ENCODE data around the gene VIM.
"Not testable (repeated sequence)": the region's sequence is repeated elsewhere in the genome, so short reads cannot be mapped to it uniquely, and the experiment has no call there.

VIM gene

GRCh38 chr10:17248964-17249363 is 20.9 kb downstream of the VIM start:
- H3K4me3 ChIP-seq (ENCODE audit: low read depth, low read length) = no peak overlapping the region
- DNase-seq (ENCODE audit: low read depth) = no peak
- no peak for TF ChIP-seq CTCF (conservative IDR thresholded peaks at IDR 0.05; ENCODE audit: low read depth, low read length)

GRCh38 chr10:17249820-17250219 is 21.8 kb downstream of the VIM start:
- H3K4me3 ChIP-seq (ENCODE audit: low read depth, low read length) = no peak overlapping the region
- DNase-seq (ENCODE audit: low read depth) = peak; percentile 60
- TF ChIP-seq CTCF (conservative IDR thresholded peaks at IDR 0.05; ENCODE audit: low read depth, low read length) = peak; percentile 63

GRCh38 chr10:17250736-17251135 is 22.7 kb downstream of the VIM start:
- TF ChIP-seq CTCF (conservative IDR thresholded peaks at IDR 0.05; ENCODE audit: low read depth, low read length) = peak; percentile 7
- no peak for DNase-seq (ENCODE audit: low read depth)
- no peak overlapping the region for H3K4me3 ChIP-seq (ENCODE audit: low read depth, low read length)

GRCh38 chr10:17254543-17255050 is 26.6 kb downstream of the VIM start:
- DNase-seq (ENCODE audit: low read depth); H3K4me3 ChIP-seq (ENCODE audit: low read depth, low read length): not testable (repeated sequence)

GRCh38 chr10:17255512-17255911 is 27.5 kb downstream of the VIM start:
- no peak overlapping the region for H3K4me3 ChIP-seq (ENCODE audit: low read depth, low read length)
- TF ChIP-seq CTCF (conservative IDR thresholded peaks at IDR 0.05; ENCODE audit: low read depth, low read length) = no peak
- DNase-seq (ENCODE audit: low read depth) = no peak

GRCh38 chr10:17256051-17256450 is 28.0 kb downstream of the VIM start:
- H3K4me3 ChIP-seq (ENCODE audit: low read depth, low read length) = no peak overlapping the region
- no peak for TF ChIP-seq CTCF (conservative IDR thresholded peaks at IDR 0.05; ENCODE audit: low read depth, low read length)
- DNase-seq (ENCODE audit: low read depth) = no peak

GRCh38 chr10:17256627-17257026 is 28.6 kb downstream of the VIM start:
- no peak for TF ChIP-seq CTCF (conservative IDR thresholded peaks at IDR 0.05; ENCODE audit: low read depth, low read length)
- no peak overlapping the region for H3K4me3 ChIP-seq (ENCODE audit: low read depth, low read length)
- no peak for DNase-seq (ENCODE audit: low read depth)

Measured in choroid plexus epithelial cell (primary cell).